ENCODE measurements around the gene COG8. TPM values are rescaled to one million over a fixed set of nuclear protein-coding genes. Genes with fewer than 3 reads are reported as not detected.

Gene COG8
- total and polyA plus RNA-seq, 2 donors from 2014 or later, result 33.8 to 49.5 TPM

GRCh38 chr16:69338557-69339288 lies 641 bp downstream of the COG8 start:
- FAIRE-seq (no peak), DNase-seq (peak in 1 of 5 donors; percentile 18)
- H3K27ac ChIP-seq (ENCODE audit: low read depth in 2 of 2, low read length in 2 of 2), result peak overlapping the region; percentile 74 to 82
- H3K4me1 ChIP-seq (ENCODE audit: control insufficient read depth in 2 of 3, insufficient read depth in 2 of 3, low read depth in 1 of 3, low read length in 3 of 3), result peaks cover 4 to 14% (median 9%) of the 10 kb centered on the region in 3 donors
- peaks cover 3 to 39% (median 21%) of the 10 kb centered on the region in 3 donors for H3K36me3 ChIP-seq (ENCODE audit: control insufficient read depth in 2 of 3, insufficient read depth in 3 of 3, low read length in 3 of 3)
- TF ChIP-seq, protein P1, sequence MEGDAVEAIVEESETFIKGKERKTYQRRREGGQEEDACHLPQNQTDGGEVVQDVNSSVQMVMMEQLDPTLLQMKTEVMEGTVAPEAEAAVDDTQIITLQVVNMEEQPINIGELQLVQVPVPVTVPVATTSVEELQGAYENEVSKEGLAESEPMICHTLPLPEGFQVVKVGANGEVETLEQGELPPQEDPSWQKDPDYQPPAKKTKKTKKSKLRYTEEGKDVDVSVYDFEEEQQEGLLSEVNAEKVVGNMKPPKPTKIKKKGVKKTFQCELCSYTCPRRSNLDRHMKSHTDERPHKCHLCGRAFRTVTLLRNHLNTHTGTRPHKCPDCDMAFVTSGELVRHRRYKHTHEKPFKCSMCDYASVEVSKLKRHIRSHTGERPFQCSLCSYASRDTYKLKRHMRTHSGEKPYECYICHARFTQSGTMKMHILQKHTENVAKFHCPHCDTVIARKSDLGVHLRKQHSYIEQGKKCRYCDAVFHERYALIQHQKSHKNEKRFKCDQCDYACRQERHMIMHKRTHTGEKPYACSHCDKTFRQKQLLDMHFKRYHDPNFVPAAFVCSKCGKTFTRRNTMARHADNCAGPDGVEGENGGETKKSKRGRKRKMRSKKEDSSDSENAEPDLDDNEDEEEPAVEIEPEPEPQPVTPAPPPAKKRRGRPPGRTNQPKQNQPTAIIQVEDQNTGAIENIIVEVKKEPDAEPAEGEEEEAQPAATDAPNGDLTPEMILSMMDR (IDR thresholded peaks at IDR 0.05; ENCODE audit: borderline replicate concordance, extremely low read depth, insufficient read depth), result no peak
- peak overlapping the region; percentile 69 to 86 (median 75) for H3K4me3 ChIP-seq (ENCODE audit: low read length in 3 of 3)
- intact Hi-C loops (cut with DNase I), result no loop called here
- H3K9me3 ChIP-seq (ENCODE audit: control insufficient read depth in 2 of 3, insufficient read depth in 1 of 3, low read length in 3 of 3), result no peaks in the 10 kb centered on the region
- peak overlapping the region; percentile 60 to 90 (median 80) for H3K9ac ChIP-seq (ENCODE audit: low read length in 3 of 3)
- no peaks in the 10 kb centered on the region for H3K27me3 ChIP-seq (ENCODE audit: control insufficient read depth, insufficient read depth, low read length)

GRCh38 chr16:69334696-69335095 lies 4.7 kb downstream of the COG8 start:
- FAIRE-seq, result no peak
- H3K36me3 ChIP-seq (ENCODE audit: control insufficient read depth in 2 of 3, insufficient read depth in 3 of 3, low read length in 3 of 3), result peaks cover 6 to 38% (median 28%) of the 10 kb centered on the region in 3 donors
- no peak overlapping the region for H3K9ac ChIP-seq (ENCODE audit: low read length in 3 of 3)
- H3K4me3 ChIP-seq (ENCODE audit: low read length in 3 of 3), result no peak overlapping the region
- TF ChIP-seq, protein P1 (IDR thresholded peaks at IDR 0.05; ENCODE audit: borderline replicate concordance, extremely low read depth, insufficient read depth), result no peak
- no peaks in the 10 kb centered on the region for H3K27me3 ChIP-seq (ENCODE audit: control insufficient read depth, insufficient read depth, low read length)
- no peaks in the 10 kb centered on the region for H3K9me3 ChIP-seq (ENCODE audit: control insufficient read depth in 2 of 3, insufficient read depth in 1 of 3, low read length in 3 of 3)
- H3K4me1 ChIP-seq (ENCODE audit: control insufficient read depth in 2 of 3, insufficient read depth in 2 of 3, low read depth in 1 of 3, low read length in 3 of 3), result peaks cover 0 to 11% (median 5%) of the 10 kb centered on the region in 3 donors
- H3K27ac ChIP-seq (ENCODE audit: low read depth in 2 of 2, low read length in 2 of 2), result no peak overlapping the region
- DNase-seq, result peak in 1 of 5 donors; percentile 33
- intact Hi-C loops (cut with DNase I), result no loop called here

DNA sequence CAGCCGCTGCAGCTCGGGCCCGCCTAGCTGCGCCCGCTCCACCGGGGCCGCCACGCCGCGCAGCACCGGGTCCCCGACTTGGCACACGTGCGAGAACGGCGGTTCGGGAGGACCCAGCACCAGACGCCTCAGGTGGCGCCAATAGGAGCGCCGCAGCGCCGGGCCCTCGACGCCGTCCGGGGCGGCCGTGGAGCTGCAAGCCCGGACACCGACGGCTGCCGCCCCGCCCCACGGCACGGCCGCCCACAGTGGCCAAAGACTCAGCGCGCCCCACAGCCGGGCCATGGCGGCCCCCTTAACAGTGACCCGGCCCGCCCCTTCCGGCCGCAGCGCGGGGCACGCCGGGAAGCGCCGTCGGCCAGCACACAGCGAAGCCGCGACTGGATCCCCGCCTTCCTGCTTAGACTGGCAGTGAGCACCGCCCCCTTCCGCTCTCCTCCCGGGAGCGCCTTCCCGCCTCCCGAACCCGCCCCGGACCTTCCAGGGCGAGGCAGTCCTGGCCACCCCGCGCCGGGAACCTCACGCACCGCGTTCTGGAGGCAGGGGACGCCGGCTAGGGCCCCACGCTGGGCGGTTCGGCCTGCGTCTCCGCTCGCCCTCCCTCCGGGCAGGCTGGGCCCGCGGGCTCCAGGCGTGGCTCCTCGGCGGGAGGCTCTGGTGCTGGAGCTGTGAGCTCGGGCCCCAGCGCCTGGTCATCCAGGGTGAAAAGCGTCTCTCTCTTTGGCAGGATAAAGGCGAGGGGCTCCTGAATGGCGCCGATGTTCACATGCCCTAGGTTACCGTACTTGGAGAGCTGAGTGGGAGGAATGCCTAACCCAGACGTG lies 8.9 kb downstream of the COG8 start, which contains the start of gene PDF:
TSS of gene PDF (minus strand) at position 303 of the 824 bp plus-strand sequence. CDS start at position 285, 18 bp downstream.
- H3K4me1 ChIP-seq (ENCODE audit: control insufficient read depth in 2 of 3, insufficient read depth in 2 of 3, low read depth in 1 of 3, low read length in 3 of 3), result peaks cover 0 to 29% (median 21%) of the 10 kb centered on the region in 3 donors
- H3K4me3 ChIP-seq (ENCODE audit: low read length in 3 of 3), result peak within 1 kb of the TSS; percentile 57 to 84 (median 80)
- FAIRE-seq (no peak), DNase-seq (peak; percentile 95 to 98 (median 97))
- TF ChIP-seq, protein P1 (IDR thresholded peaks at IDR 0.05; ENCODE audit: borderline replicate concordance, extremely low read depth, insufficient read depth), result peak; percentile 19
- H3K27me3 ChIP-seq (ENCODE audit: control insufficient read depth, insufficient read depth, low read length), result no peaks in the 10 kb centered on the region
- H3K9ac ChIP-seq (ENCODE audit: low read length in 3 of 3), result peak within 1 kb of the TSS; percentile 7 to 81 (median 68)
- peak within 1 kb of the TSS; percentile 86 to 88 for H3K27ac ChIP-seq (ENCODE audit: low read depth in 2 of 2, low read length in 2 of 2)
- peaks cover 10 to 36% (median 24%) of the 10 kb centered on the region in 3 donors for H3K36me3 ChIP-seq (ENCODE audit: control insufficient read depth in 2 of 3, insufficient read depth in 3 of 3, low read length in 3 of 3)
- no peaks in the 10 kb centered on the region for H3K9me3 ChIP-seq (ENCODE audit: control insufficient read depth in 2 of 3, insufficient read depth in 1 of 3, low read length in 3 of 3)
- intact Hi-C loops (cut with DNase I), result no loop called here
